Measurements from ENCODE around the gene DLGAP3. TPM values are rescaled to one million over a fixed set of nuclear protein-coding genes. Genes with fewer than 3 reads are reported as not detected.
A peak's percentile ranks its signal among the peaks of the same experiment; 100 is the strongest.

The DLGAP3 gene
- polyA plus RNA-seq, 2 of the 4 experiments (the other 2 are of a cell fraction), result 0.05 TPM; not detected in 1

DNA sequence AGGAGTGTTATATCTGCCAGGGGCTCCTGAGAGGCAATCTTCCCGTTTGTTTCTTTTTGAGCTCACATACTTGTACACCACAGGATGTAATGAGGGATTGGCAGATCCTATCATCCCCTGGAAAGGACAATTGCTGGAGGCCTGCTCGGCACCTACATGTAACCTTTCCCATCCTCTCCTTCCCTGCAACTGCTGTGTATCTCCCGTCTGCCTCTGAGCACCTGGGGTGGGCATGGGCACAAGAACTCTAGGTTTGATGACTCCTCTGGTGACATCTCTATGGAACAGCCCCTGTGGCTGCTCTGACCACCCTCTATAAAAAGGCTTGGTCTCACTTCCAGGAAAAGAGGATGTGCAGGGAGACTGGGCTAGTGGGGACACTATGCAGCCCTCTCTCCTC lies 44.9 kb downstream of the DLGAP3 start:
- H3K9me3 ChIP-seq, result peaks cover 7% of the 10 kb centered on the region; the same call in 1 of the 3 replicates
- no peak overlapping the region for H3K4me3 ChIP-seq
- TF ChIP-seq MYC (IDR thresholded peaks at IDR 0.05; ENCODE audit: borderline replicate concordance, low read length) (no peak), MAFK (IDR thresholded peaks at IDR 0.05; ENCODE audit: partially characterized antibody) (no peak), KDM1A (IDR thresholded peaks at IDR 0.05; ENCODE audit: low read depth) (no peak), ZSCAN20 (CRISPR knock-in tag; IDR thresholded peaks at IDR 0.05) (no peak), EHMT2 (IDR thresholded peaks at IDR 0.05; ENCODE audit: low read depth) (no peak), RARB (CRISPR knock-in tag; IDR thresholded peaks at IDR 0.05) (no peak), FOSB (CRISPR knock-in tag; IDR thresholded peaks at IDR 0.05) (no peak), CEBPB (IDR thresholded peaks at IDR 0.05) (no peak), HOXA7 (CRISPR knock-in tag; IDR thresholded peaks at IDR 0.05) (no peak), RFX5 (IDR thresholded peaks at IDR 0.05) (no peak)
- TF ChIP-seq, protein P1, sequence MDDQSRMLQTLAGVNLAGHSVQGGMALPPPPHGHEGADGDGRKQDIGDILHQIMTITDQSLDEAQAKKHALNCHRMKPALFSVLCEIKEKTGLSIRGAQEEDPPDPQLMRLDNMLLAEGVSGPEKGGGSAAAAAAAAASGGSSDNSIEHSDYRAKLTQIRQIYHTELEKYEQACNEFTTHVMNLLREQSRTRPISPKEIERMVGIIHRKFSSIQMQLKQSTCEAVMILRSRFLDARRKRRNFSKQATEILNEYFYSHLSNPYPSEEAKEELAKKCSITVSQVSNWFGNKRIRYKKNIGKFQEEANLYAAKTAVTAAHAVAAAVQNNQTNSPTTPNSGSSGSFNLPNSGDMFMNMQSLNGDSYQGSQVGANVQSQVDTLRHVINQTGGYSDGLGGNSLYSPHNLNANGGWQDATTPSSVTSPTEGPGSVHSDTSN (IDR thresholded peaks at IDR 0.05), result no peak
- TF ChIP-seq, protein P2, sequence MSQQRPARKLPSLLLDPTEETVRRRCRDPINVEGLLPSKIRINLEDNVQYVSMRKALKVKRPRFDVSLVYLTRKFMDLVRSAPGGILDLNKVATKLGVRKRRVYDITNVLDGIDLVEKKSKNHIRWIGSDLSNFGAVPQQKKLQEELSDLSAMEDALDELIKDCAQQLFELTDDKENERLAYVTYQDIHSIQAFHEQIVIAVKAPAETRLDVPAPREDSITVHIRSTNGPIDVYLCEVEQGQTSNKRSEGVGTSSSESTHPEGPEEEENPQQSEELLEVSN (IDR thresholded peaks at IDR 0.05; ENCODE audit: borderline replicate concordance, low read depth), result no peak
- 38% methylated on average over 3 of the region's 3 CpGs for WGBS (ENCODE audit: missing lambda C conversion rate)
- no peaks in the 10 kb centered on the region for H3K4me1 ChIP-seq
- no peak overlapping the region for H3K27ac ChIP-seq
- DNase-seq (ENCODE audit: low read depth in 1 of 2, low spot score in 1 of 2) (no peak), ATAC-seq (peak; percentile 7 to 27; a peak in 3 of 6 replicates), FAIRE-seq (no peak)
- ChIA-PET POLR2A (no interaction called here), CTCF (interaction anchor here (1.3 to 2.6 kb wide), 3 partner anchors 18 to 32 kb away, joined by 4 to 17 read pairs (median 4); no protein-coding TSS in a partner anchor)
- no peak overlapping the region for H3K4me2 ChIP-seq

DNA sequence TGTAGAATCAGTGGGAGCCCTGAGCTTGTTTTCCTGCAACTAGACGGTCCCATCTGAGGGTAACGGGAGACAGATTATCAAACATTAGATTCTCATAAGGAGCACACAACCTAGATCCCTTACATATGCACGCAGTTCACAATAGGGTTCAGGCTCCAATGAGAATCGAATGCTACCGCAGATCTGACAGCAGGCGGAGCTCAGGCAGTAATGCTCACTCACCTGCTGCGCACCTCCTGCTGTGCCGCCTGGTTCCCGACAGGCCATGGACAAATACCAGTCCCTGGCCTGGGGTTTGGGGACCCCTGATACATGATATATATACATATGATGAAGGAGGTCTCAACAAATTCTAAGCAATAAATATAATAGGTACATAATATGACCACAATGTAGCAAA lies 50.2 kb downstream of the DLGAP3 start:
- ChIA-PET CTCF (interaction anchor here (3.2 kb wide), 1 partner anchor 13 kb away, joined by 20 read pairs; no protein-coding TSS in a partner anchor), POLR2A (no interaction called here)
- H3K4me3 ChIP-seq, result no peak overlapping the region
- WGBS (ENCODE audit: missing lambda C conversion rate), result 68% methylated on average over 9 of the region's 9 CpGs
- no peak for DNase-seq (ENCODE audit: low read depth in 1 of 2, low spot score in 1 of 2)
- TF ChIP-seq FOXS1 (CRISPR knock-in tag; IDR thresholded peaks at IDR 0.05) (no peak), MAZ (IDR thresholded peaks at IDR 0.05; ENCODE audit: borderline replicate concordance, low read depth, low read length) (no peak), ZSCAN20 (CRISPR knock-in tag; IDR thresholded peaks at IDR 0.05) (no peak), EHMT2 (IDR thresholded peaks at IDR 0.05; ENCODE audit: low read depth) (no peak), ATOH8 (CRISPR knock-in tag; IDR thresholded peaks at IDR 0.05; ENCODE audit: low read depth) (no peak), NFE2L2 (conservative IDR thresholded peaks at IDR 0.05; ENCODE audit: low read length) (no peak), TFCP2L1 (CRISPR knock-in tag; IDR thresholded peaks at IDR 0.05) (no peak), PHF8 (IDR thresholded peaks at IDR 0.05; ENCODE audit: borderline replicate concordance, low read depth) (no peak), GATA3 (IDR thresholded peaks at IDR 0.05; ENCODE audit: borderline replicate concordance) (no peak), RNF2 (IDR thresholded peaks at IDR 0.05; ENCODE audit: borderline replicate concordance, low read depth) (no peak), HES2 (IDR thresholded peaks at IDR 0.05) (no peak), CHD2 (IDR thresholded peaks at IDR 0.05; ENCODE audit: low read length, partially characterized antibody) (no peak), NR3C1 (IDR thresholded peaks at IDR 0.05) (no peak), FOSL2 (IDR thresholded peaks at IDR 0.05) (no peak), FOSL2 (CRISPR knock-in tag; IDR thresholded peaks at IDR 0.05) (no peak), REST (IDR thresholded peaks at IDR 0.05) (no peak), BCL3 (IDR thresholded peaks at IDR 0.05) (no peak), MYC (IDR thresholded peaks at IDR 0.05; ENCODE audit: borderline replicate concordance, low read length) (no peak)
- TF ChIP-seq, protein P1 (IDR thresholded peaks at IDR 0.05), result no peak
- H3K9me3 ChIP-seq, result peaks cover 7% of the 10 kb centered on the region; the same call in 1 of the 3 replicates
- no peak for ATAC-seq
- no peak for FAIRE-seq
- no peak overlapping the region for H3K4me2 ChIP-seq
- H3K4me1 ChIP-seq, result no peaks in the 10 kb centered on the region
- no peak overlapping the region for H3K27ac ChIP-seq

Measured in A549 (cell line).